Ectodermal cell (in vitro differentiated cells): ENCODE data around the gene HABP2.

Source experiments
- H3K27ac ChIP-seq: 2 replicates; pipeline ENCODE4 v1.7.0; 2013; ENCODE audit warnings: mild to moderate bottlenecking, low read depth, low read length; ENCODE audit not compliant: insufficient read depth, poor library complexity, severe bottlenecking
- H3K27me3 ChIP-seq: 2 replicates; pipeline ENCODE4 v1.7.0; 2013; ENCODE audit warnings: mild to moderate bottlenecking, low read length; ENCODE audit not compliant: insufficient read depth, control insufficient read depth, poor library complexity, severe bottlenecking
- H3K36me3 ChIP-seq: one replicate; pipeline ENCODE4 v1.7.0; 2013; ENCODE audit warnings: low read length; ENCODE audit not compliant: control insufficient read depth, insufficient read depth
- H3K4me1 ChIP-seq: one replicate; pipeline ENCODE4 v1.7.0; 2013; ENCODE audit warnings: low read length; ENCODE audit not compliant: control insufficient read depth, insufficient read depth
- H3K4me3 ChIP-seq: 2 replicates; pipeline ENCODE4 v1.7.0; 2013; ENCODE audit warnings: low read depth, low read length, control low read depth; ENCODE audit not compliant: insufficient read depth
- H3K9me3 ChIP-seq: 2 replicates; pipeline ENCODE4 v1.7.0; 2013; ENCODE audit warnings: mild to moderate bottlenecking, low read length, moderate library complexity; ENCODE audit not compliant: control insufficient read depth
- WGBS, 2 experiments: methylation state at CpG; one replicate each; pipeline ENCODE4 v1.1.7; 2013; ENCODE audit warnings: missing lambda C conversion rate in 2 of 2; 5-methylcytosine and 5-hydroxymethylcytosine counted together

HABP2 gene

DNA sequence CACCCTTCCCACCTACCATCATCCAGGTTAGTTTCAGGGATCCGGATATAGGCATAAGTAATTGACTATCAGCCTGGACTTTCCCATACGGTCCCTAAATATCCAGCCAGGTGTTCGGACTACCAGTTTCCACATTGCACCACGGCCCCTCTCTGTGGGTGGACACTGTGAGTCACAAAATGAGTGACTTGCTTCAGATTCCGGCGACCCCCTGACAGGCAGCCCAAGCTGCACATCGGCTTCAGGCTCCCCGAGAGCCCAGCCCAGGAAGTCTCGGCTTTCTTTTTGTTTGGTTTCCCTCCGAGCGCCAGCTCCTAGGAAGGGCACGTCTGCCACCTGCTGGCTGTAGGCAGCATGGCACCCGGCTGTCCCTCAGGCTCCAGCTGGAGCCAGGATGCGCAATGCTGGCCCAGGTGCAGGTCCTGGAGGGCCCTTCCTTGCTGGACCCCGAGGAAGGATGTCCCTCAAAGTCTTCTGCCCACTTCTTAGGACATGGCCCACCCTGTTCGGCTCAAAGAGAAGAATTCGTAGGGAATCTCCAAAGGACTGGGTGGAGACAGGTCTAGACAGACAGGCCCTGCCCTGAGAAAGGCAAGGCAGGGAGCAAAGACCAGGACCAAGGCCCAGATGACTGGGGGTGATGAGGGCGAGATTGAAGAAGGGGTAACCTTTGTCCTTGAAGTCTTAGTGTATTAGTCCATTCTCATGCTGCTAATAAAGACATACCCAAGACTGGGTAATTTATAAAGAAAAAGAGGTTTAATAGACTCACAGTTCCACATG is 10.6 kb downstream of the HABP2 start:
- Histone ChIP-seq H3K4me3 (no peak overlapping the region), H3K36me3 (no peaks in the 10 kb centered on the region), H3K4me1 (no peaks in the 10 kb centered on the region), H3K9me3 (no peaks in the 10 kb centered on the region), H3K27ac (no peak overlapping the region), H3K27me3 (peaks cover 38% of the 10 kb centered on the region)
- WGBS, 2 experiments: 19 to 20% methylated on average over 18 of the region's 18 CpGs

DNA sequence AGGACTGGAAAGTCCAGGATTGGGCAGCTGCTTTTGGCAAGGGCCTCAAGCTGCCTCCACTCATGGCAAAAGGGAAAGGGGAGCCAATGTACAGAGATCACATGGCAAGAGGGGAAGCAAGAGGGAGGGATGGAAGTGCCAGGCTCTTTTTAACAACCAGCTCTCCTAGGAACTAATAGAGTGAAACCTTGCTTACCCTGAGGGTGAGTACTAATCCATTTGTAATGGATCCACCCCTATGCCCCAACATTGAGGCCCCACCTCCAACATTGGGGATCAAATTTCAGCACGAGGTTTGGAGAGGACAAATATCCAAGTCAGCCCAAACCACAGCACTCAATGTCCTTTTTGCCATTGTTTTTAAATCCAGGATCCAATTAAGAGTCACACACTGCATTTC is 12.5 kb downstream of the HABP2 start:
- H3K27me3 ChIP-seq: peaks cover 19% of the 10 kb centered on the region
- H3K4me3 ChIP-seq: no peak overlapping the region
- H3K9me3 ChIP-seq: no peaks in the 10 kb centered on the region
- H3K4me1 ChIP-seq: no peaks in the 10 kb centered on the region
- no peak overlapping the region for H3K27ac ChIP-seq
- H3K36me3 ChIP-seq: no peaks in the 10 kb centered on the region
- 7 to 9% methylated on average over 1 of the region's 1 CpG for WGBS, 2 experiments

DNA sequence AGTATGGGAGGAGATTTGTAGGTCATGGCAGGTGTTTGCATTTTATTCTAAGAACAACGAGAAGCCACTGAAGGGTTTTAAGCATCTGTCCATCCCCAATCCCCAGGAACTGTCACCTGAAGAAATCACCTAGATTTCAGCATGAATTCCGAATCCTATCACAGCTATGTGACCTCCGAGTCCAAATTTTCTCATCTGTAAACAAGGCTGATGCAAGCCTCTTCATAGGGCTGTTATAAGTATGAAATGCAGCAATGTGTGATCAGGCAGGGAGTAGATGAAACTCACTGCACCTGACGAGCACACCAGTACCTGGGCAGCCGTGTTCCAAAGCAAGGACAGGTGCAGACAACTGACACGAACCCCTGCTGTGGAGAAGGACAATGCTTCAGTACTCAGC is 14.0 kb downstream of the HABP2 start:
- no peaks in the 10 kb centered on the region for H3K36me3 ChIP-seq
- WGBS, 2 experiments: 88 to 94% methylated on average over 6 of the region's 6 CpGs
- peaks cover 5% of the 10 kb centered on the region for H3K27me3 ChIP-seq
- H3K4me3 ChIP-seq: no peak overlapping the region
- no peak overlapping the region for H3K27ac ChIP-seq
- no peaks in the 10 kb centered on the region for H3K4me1 ChIP-seq
- H3K9me3 ChIP-seq: no peaks in the 10 kb centered on the region

DNA sequence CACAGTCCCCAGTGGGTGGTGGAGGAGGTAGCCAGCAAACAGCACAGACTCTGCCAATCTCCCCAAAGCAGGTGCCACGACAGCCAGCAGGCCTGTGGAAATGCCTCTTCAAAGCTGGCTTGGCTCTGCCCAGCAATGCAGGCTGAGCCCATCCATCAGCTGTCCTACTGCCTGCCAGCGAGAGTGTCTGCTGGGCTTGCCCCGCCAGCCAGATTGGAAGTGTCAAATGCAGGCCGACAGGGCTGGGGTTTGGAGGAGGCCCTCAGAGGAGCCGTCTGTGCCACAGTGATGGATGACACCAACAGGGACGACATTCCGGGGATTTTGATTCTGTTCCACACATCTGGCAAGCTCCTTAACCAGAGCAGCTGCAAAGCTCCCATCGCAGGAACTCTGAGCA is 16.7 kb downstream of the HABP2 start:
- H3K36me3 ChIP-seq: no peaks in the 10 kb centered on the region
- no peak overlapping the region for H3K4me3 ChIP-seq
- no peaks in the 10 kb centered on the region for H3K27me3 ChIP-seq

DNA sequence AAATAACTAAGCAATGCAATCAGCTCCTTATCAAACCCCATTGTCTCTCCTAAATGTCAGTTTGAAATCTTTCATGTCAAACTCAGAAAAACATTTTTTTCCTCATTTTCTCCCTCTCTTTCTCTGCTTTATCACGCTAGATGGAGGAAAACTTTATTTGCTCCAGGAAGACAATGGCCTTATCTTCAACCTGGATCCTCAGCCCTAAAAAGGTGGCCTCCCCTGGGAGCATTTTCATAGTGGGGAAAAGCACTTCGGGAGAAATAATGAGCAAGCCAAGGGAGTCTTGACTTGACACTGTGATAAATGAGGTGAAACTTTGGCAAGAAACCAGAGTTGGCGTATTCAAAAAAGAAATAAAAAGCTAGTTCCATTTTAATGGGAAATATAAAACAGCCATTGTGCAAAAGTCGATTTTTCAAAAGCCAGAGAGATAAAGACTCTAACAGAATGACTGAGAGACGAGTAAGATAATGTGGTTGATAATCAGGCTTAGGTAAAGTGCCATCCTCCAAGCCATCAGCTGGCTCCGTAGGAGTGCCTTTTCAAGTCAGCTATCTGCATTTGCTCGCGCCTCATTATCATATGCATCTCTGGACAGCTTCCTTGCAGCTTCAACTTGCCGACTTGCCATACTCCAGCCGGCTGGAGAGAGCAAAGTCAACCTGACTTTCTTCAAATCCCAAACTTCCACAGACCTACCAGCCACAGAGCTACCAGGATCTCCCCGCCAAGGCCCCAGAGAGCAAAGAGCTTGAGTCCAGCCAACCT is 19.9 kb downstream of the HABP2 start:
- Histone ChIP-seq H3K27me3 (no peaks in the 10 kb centered on the region), H3K27ac (no peak overlapping the region), H3K4me1 (no peaks in the 10 kb centered on the region), H3K4me3 (no peak overlapping the region), H3K36me3 (no peaks in the 10 kb centered on the region), H3K9me3 (no peaks in the 10 kb centered on the region)
- 61 to 63% methylated on average over 11 of the region's 11 CpGs for WGBS, 2 experiments

More for the DNA sequence above, 16.7 kb downstream of the HABP2 start:
- Histone ChIP-seq H3K27ac (no peak overlapping the region), H3K4me1 (no peaks in the 10 kb centered on the region), H3K9me3 (no peaks in the 10 kb centered on the region)
- WGBS, 2 experiments: 81 to 82% methylated on average over 8 of the region's 8 CpGs

DNA sequence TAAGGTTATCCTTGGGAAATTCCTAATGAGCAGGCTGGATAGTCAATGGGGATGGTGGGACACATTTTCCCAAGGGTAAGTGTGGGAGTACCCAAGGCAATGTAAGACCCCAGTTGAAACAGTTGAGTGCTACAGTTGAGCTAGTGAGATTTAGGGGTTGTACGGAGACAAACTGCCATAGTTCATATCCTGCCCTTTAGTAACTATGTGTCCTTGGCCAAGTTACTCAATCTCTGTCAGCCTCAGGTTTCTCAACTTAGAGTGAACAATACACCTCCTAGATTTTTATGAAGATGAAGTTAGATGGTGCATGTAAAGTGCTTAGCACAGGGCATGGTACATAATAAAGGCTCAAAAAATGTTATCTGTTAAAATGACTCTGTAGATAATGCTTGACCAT is 20.5 kb downstream of the HABP2 start:
- 82 to 97% methylated on average over 1 of the region's 1 CpG for WGBS, 2 experiments
- Histone ChIP-seq H3K27ac (no peak overlapping the region), H3K36me3 (no peaks in the 10 kb centered on the region), H3K4me1 (no peaks in the 10 kb centered on the region), H3K27me3 (no peaks in the 10 kb centered on the region), H3K4me3 (no peak overlapping the region), H3K9me3 (no peaks in the 10 kb centered on the region)

DNA sequence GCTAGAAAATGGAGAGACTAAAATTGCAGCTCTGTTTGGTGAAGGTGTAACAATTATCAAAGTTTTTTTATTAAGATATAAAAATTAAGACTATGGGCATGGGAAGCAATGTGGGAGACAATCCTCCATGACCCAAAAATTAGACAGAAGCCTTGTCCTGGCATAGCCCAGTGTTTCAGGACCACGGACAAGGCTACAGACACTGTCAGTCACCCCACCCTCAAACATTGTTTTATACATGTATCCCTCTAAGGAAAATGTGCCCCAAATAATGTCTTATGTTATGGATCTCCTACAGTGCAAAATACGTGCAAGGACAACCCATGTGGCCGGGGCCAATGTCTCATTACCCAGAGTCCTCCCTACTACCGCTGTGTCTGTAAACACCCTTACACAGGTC is 24.0 kb downstream of the HABP2 start:
- no peaks in the 10 kb centered on the region for H3K27me3 ChIP-seq
- no peak overlapping the region for H3K4me3 ChIP-seq
- H3K27ac ChIP-seq: no peak overlapping the region
- H3K9me3 ChIP-seq: no peaks in the 10 kb centered on the region
- H3K36me3 ChIP-seq: no peaks in the 10 kb centered on the region
- no peaks in the 10 kb centered on the region for H3K4me1 ChIP-seq
- WGBS, 2 experiments: 68 to 76% methylated on average over 4 of the region's 4 CpGs

DNA sequence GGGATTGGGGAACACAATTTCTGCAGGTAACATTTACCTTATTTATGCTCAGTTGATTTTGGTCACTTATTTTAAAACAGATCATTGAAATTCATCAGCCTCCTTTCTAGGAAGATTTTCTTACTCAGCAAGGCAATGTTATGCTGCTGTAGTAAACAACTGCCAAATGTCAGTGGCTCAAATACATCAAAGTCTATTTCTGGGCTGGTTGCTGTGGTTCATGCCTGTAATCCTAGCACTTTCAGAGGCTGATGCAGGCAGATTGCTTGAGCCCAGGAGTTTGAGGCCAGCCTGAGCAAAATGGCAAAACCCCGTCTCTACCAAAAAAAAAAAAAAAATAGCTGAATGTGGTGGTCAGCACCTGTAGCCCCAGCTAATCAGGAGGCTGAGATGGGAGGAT is 25.9 kb downstream of the HABP2 start:
- Histone ChIP-seq H3K4me1 (no peaks in the 10 kb centered on the region), H3K27ac (no peak overlapping the region), H3K36me3 (no peaks in the 10 kb centered on the region), H3K9me3 (no peaks in the 10 kb centered on the region), H3K4me3 (no peak overlapping the region), H3K27me3 (no peaks in the 10 kb centered on the region)
- WGBS, 2 experiments: 96% methylated on average over 1 of the region's 1 CpG; no CpG with 5 or more reads in 1 of the 2 experiments

DNA sequence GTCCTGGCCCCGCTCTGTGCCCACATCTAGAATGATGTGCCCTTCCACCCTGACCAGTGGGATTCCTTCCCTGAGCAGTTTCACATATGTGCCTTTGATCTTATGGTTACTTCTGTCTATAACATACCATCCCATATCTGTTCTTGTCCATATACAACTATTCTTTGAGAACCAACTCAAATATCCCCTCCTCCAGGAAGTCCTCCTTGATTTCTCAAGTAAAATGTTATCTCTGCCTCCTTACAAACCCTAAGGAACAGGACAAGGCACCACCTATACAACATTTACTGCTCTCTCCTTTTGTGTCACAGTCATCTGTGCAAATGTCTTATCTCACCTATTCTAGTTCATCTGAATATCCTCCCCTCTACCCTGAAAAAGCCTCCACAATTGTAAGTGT is 28.2 kb downstream of the HABP2 start:
- no peaks in the 10 kb centered on the region for H3K9me3 ChIP-seq
- H3K4me3 ChIP-seq: no peak overlapping the region
- no peak overlapping the region for H3K27ac ChIP-seq
- no peaks in the 10 kb centered on the region for H3K27me3 ChIP-seq
- WGBS, 2 experiments: 91 to 95% methylated on average over 1 of the region's 1 CpG
- no peaks in the 10 kb centered on the region for H3K4me1 ChIP-seq
- no peaks in the 10 kb centered on the region for H3K36me3 ChIP-seq

DNA sequence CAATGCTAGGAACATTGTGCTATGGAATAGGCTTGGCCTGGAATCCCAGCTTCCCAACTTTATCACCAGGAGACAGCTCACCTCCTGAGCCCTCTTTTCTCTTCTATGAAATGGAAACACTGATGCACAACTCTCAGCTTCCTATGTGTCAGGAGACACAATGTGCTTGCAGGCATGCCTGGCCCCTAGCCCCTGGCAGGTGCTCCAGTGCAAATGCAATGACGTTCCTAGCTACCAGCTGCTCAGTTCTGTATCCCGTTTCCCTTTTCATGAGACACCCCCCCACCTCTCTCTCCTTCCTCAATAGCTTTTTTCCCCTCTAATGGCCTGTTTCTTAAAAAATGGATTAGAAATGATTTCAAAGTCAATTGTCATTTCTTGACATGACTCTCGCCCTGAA is 30.7 kb downstream of the HABP2 start:
- no peaks in the 10 kb centered on the region for H3K4me1 ChIP-seq
- H3K27ac ChIP-seq: no peak overlapping the region
- H3K4me3 ChIP-seq: no peak overlapping the region
- no peaks in the 10 kb centered on the region for H3K9me3 ChIP-seq
- no peaks in the 10 kb centered on the region for H3K27me3 ChIP-seq
- 87 to 89% methylated on average over 3 of the region's 3 CpGs for WGBS, 2 experiments
- H3K36me3 ChIP-seq: no peaks in the 10 kb centered on the region
